ENCODE measurements around the gene IFT25. TPM values are rescaled to one million over a fixed set of nuclear protein-coding genes. Genes with fewer than 3 reads are reported as not detected.

Gene IFT25
- polyA plus RNA-seq, 1 donor from 2014 or later, result 106 TPM

- Histone ChIP-seq H4K20me1 (ENCODE audit: insufficient read depth) (no peaks in the 10 kb centered on the region), H3K9me2 (ENCODE audit: insufficient read depth, low read length) (no peaks in the 10 kb centered on the region), H3K36me3 (ENCODE audit: insufficient read depth, low read length) (no peaks in the 10 kb centered on the region), H3K27ac (ENCODE audit: low read length) (no peak overlapping the region), H3K9me3 (ENCODE audit: low read length) (no peaks in the 10 kb centered on the region), H3F3A (ENCODE audit: insufficient read depth, low read length, poor library complexity, severe bottlenecking) (no peaks in the 10 kb centered on the region), H2AFZ (ENCODE audit: low read depth, low read length) (no peak overlapping the region), H3K27me3 (ENCODE audit: insufficient read depth, low read depth, low read length) (no peaks in the 10 kb centered on the region), H3K4me3 (ENCODE audit: low read length) (no peak overlapping the region), H3K79me2 (replicated peaks; ENCODE audit: insufficient read depth, low read length) (no peaks in the 10 kb centered on the region), H3K4me2 (ENCODE audit: low read length) (no peak overlapping the region), H3K9ac (ENCODE audit: low read length) (no peak overlapping the region)
- TF ChIP-seq TAF1 (IDR thresholded peaks at IDR 0.05; ENCODE audit: low read depth) (no peak), SMC3 (conservative IDR thresholded peaks at IDR 0.05; ENCODE audit: poor library complexity) (no peak), MXI1 (conservative IDR thresholded peaks at IDR 0.05; ENCODE audit: poor library complexity, severe bottlenecking) (no peak), CTCF (IDR thresholded peaks at IDR 0.05; ENCODE audit: poor library complexity, severe bottlenecking) (no peak), RAD21 (conservative IDR thresholded peaks at IDR 0.05) (no peak), EP300 (conservative IDR thresholded peaks at IDR 0.05; ENCODE audit: poor library complexity, severe bottlenecking) (no peak), REST (IDR thresholded peaks at IDR 0.05; ENCODE audit: borderline replicate concordance) (no peak), EZH2 (IDR thresholded peaks at IDR 0.05; ENCODE audit: borderline replicate concordance, insufficient read depth, low read length, poor library complexity, severe bottlenecking) (no peak), POLR2AphosphoS5 (IDR thresholded peaks at IDR 0.05) (no peak)
Observed at GRCh38 chr1:53964109-53964508, 18.6 kb upstream of the IFT25 start.

GRCh38 chr1:53963460-53963859 lies 18.0 kb upstream of the IFT25 start:
- Histone ChIP-seq H3K27ac (ENCODE audit: low read length) (no peak overlapping the region), H4K20me1 (ENCODE audit: insufficient read depth) (no peaks in the 10 kb centered on the region), H3K36me3 (ENCODE audit: insufficient read depth, low read length) (no peaks in the 10 kb centered on the region), H3K4me3 (ENCODE audit: low read length) (no peak overlapping the region), H3K9ac (ENCODE audit: low read length) (no peak overlapping the region), H3K4me2 (ENCODE audit: low read length) (no peak overlapping the region), H3F3A (ENCODE audit: insufficient read depth, low read length, poor library complexity, severe bottlenecking) (no peaks in the 10 kb centered on the region), H3K79me2 (replicated peaks; ENCODE audit: insufficient read depth, low read length) (no peaks in the 10 kb centered on the region), H2AFZ (ENCODE audit: low read depth, low read length) (no peak overlapping the region), H3K27me3 (ENCODE audit: insufficient read depth, low read depth, low read length) (no peaks in the 10 kb centered on the region), H3K9me3 (ENCODE audit: low read length) (no peaks in the 10 kb centered on the region), H3K9me2 (ENCODE audit: insufficient read depth, low read length) (no peaks in the 10 kb centered on the region)
- TF ChIP-seq REST (IDR thresholded peaks at IDR 0.05; ENCODE audit: borderline replicate concordance), result no peak
- no peak for TF ChIP-seq MXI1 (conservative IDR thresholded peaks at IDR 0.05; ENCODE audit: poor library complexity, severe bottlenecking)
- TF ChIP-seq CTCF (IDR thresholded peaks at IDR 0.05; ENCODE audit: poor library complexity, severe bottlenecking), result no peak
- no peak for TF ChIP-seq EZH2 (IDR thresholded peaks at IDR 0.05; ENCODE audit: borderline replicate concordance, insufficient read depth, low read length, poor library complexity, severe bottlenecking)
- TF ChIP-seq TAF1 (IDR thresholded peaks at IDR 0.05; ENCODE audit: low read depth), result no peak
- no peak for TF ChIP-seq EP300 (conservative IDR thresholded peaks at IDR 0.05; ENCODE audit: poor library complexity, severe bottlenecking)

Measured in neural cell (in vitro differentiated cells).